Glomerular visceral epithelial cell (primary cell): Measurements from ENCODE around the gene VKORC1L1.
A peak's percentile ranks its signal among the peaks of the same experiment; 100 is the strongest.
"Not testable (repeated sequence)": the region's sequence is repeated elsewhere in the genome, so short reads cannot be mapped to it uniquely, and the experiment has no call there.

ENCODE experiments used
- DNase-seq: peaks from one replicate; pipeline ENCODE4 v3.0.0-alpha.2; 2016; ENCODE audit errors: extremely low spot score

Gene VKORC1L1

DNA sequence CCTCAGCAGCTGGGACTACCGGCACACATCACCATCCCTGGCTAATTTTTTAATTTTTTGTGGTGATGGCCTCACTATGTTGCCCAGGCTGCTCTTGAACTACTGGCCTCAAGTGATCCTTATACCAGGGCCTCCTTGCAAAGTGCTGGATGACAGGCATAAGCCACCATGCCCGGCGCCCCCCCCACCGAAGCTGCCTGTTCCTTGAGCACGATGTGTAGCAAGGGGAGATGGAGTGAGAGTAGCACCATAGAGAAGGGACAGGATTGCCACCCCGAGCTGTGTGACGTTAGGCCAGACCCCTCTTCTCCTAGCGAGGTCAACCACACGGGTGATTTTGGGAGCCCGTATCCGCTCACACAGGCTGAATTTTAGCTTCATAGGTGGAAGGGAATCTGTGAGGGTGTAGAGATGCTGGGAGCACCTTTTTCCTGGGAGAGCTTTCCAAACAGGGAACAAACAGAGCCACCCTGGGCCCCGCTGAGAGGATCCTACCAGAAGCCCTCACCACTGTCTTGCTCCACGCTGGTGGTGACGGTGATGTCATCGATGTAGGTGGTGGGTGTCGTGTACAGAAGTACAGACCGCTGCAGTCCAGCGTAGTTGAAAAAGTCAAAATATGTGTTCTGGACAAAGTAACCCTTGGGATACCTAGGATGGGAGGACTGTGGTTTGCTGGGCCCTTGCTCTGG lies 106.2 kb downstream of the VKORC1L1 start:
- no peak for DNase-seq

DNA sequence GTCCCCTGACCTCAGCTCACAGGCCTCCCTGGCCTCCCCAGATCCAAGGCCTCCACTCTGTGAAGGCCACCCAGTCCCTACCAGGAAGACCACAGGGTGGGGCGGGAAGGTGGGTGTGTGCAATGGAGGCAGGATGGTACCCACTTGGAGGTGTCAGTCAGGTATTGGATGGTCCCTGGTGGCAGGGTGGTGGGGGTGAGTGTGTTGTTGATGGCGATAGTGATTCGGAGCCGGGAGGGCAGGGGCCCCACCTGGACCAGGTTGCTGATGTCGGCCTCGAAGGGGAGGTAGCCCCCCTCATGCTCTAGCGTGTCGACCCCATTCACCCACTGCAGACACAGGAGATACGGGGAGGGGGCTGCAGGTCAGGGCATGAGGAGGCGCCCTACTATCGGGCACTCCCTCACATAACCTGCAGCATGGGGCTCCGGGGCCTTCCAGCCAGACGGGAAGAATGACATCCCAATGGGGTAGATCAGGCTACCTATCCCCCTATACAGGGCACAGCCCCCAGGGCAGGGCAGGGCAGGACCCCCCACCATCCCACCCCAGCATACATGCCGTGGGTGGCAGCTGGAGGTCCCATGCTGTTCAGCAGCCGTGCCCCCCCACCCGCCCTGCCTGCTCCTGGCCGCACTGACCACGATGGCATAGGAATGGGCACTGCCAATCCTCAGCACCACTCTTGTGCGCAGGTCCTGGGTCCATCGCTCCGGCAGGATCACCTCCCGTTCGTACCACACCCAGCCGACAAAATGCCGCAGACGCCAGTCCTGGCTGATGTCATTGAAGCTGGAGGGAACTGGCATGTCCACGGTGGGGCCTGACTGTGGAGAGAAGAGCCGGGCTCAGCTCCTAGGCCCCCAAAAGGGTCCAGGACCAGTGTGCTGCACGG lies 107.0 kb downstream of the VKORC1L1 start:
- DNase-seq, result no peak

DNA sequence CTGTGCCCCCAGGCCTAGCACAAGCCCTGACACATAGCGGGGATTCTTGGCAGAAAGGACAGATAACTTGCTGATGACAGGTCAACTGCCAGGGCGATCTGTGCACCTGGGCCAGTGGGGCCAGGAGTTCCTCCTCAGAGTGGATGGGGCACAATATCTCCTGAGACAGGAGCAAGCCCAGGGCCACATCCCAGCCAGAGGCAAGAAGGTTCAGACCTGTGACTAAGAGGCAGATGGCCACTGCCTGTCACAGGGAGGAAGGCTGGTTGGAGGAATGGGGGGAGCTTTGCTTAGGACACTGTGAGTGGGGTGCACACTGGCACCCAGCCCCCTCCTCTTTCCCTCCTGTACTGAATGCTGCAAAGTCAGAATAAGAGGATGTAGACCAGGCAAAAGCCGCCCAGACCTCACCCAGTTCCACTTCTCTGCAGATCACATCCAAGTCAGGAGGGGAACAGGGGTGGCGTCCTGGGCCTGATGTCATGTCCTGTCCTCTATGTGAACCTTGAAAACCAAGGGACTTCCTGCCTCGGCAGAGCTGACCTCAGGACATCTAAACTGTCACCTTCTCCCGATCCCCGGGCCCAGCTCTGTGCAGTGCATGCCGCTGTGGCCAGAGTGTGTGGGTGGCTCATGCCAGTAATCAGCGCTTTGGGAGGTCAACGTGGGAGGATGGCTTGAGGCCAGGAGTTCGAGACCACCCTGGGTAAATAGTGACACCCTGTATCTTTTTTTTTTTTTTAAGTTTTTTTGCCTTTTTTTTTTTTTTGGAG lies 107.8 kb downstream of the VKORC1L1 start:
- DNase-seq, result peak; percentile 20

DNA sequence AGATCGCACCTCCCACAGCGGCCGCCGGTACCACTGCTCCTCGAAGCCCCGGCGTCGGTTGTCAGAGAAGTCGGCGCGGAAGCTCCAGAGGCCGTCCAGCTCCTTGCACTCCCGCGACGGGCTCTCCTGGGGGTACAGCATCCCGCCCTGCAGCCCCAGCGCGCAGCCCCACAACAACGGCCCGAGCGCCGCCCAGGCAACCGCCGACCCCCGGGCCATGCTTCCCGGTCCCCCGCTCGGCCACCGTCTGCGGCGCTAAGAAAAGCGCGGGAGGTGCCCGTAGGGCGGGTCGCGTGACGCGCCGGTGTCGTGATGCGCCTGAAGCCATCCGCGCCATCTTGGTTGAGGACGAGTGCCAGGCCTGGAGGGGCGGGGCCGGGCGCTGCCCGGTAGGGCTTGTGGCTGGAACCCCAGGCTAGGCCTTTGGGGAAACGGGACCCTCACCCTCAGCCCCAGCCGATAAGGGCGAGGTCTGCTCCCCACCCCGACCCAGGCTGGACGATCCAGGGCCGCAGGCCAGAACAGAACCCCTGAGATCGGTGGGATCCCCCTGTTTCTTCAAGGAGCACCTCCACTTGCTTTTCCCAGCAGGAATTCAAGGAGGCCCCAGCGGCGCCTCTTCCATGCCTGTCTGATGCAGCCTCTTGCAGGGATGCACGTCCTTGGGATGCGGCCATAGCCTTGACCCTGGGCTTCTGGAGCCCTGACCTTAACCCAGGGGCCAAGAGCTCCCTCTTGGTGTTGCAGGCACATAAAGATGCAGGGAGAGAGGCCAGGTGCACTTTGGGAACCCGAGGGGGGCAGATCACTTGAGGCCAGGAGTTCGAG lies 109.3 kb downstream of the VKORC1L1 start, which contains the start of gene GUSB:
Gene GUSB (minus strand): TSS at position 249 of the 828 bp plus-strand sequence. CDS start 30 bp downstream, at position 219.
- peak; percentile 84 for DNase-seq

DNA sequence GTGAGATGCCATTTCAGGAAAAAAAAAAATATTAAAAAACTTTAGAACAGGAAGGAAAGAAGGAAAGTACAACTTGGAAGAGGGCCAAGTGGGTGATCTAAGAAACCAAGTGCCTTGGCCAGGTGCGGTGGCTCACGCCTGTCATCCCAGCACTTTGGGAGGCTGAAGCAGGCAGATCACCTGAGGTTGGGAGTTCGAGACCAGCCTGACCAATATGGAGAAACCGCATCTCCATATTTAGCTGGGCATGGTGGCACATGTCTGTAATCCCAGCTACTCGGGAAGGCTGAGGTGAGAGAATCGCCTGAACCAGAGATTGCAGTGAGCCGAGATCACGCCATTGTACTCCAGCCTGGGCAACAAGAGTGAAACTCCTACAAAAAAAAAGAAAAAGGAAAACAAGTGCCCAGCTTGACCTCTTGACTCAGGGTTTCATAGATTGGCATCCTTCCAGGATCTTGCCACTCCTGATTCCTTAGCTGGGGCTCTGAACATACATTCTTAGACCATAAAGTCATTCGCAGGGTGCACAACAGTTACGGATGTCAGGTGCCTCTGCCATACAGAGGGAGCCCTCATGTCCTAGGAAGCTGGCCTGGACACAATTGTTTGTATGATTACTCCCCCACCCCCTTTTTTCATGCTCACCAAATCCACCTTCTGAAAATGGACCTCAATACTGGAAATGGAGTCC lies 111.2 kb downstream of the VKORC1L1 start:
- DNase-seq, result peak; percentile 82

DNA sequence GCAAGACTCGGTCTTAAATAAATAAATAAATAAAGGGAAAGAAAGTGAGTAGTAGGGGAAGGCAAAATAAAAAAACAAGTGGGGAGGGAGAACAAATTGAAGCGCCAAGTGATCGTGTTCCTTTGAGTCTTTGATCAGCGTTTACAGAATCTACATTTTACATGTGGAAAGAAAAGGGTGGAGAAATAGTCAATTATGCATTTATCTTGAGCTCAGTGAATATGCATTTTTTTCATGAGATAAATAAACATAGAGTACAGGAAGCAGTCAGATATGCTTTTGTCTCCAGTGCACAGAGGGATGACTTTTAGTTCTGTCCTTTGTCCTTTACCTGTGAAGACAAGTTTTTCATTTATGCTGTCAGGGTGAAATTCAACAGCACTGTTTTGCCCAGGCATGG lies 115.2 kb downstream of the VKORC1L1 start:
- DNase-seq, result no peak

DNA sequence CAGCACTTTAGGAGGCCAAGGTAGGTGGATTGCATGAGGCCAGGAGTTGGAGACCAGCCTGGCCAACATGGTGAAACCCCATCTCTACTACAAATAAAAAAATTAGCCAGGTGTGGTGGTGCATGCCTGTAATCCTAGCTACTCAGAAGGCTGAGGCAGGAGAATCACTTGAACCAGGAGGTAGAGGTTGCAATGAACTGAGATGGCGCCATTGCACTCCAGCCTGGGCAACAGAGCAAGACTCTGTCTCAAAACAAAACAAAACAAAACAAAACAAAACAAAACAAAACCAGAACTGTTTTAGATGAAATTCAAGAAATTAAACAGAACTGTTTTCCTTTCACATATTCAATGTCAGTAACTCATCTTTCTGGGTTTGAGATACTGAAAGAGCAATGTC lies 115.6 kb downstream of the VKORC1L1 start:
- DNase-seq, result not testable (repeated sequence)

DNA sequence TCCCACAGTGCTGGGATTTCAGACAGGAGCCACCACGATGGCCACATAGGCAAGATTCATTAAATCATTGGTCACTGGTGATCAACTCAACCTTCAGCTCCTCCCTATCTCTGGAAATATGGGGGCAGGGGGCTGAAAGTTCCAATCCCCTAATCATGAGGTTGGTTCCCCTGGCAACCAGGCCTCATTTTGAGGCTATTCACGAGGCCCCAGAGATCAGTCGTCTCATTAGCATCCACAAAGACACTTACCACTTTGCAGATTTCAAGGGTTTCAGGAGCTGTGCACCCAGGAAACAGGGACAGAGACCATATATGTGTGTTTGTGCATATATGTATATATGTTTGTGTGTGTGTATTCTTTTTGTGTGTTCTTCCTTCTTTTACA lies 116.8 kb downstream of the VKORC1L1 start:
- DNase-seq, result no peak

DNA sequence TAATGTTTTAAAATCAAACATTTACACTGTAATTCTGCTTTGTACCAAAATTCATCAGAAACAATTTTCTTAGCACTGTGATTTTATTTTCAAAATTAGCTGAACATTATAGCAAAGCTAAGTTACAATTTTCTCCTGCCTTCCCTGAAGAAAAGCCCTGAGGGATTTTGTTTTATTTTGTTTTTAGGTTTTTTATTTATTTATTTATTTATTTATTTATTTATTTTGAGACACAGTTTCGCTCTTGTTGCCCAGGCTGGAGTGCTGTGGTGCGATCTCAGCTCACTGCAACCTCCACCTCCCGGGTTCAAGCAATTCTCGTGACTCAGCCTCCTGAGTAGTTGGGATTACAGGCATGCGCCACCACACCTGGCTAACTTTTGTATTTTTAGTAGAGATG lies 119.0 kb downstream of the VKORC1L1 start:
- DNase-seq, result not testable (repeated sequence)

DNA sequence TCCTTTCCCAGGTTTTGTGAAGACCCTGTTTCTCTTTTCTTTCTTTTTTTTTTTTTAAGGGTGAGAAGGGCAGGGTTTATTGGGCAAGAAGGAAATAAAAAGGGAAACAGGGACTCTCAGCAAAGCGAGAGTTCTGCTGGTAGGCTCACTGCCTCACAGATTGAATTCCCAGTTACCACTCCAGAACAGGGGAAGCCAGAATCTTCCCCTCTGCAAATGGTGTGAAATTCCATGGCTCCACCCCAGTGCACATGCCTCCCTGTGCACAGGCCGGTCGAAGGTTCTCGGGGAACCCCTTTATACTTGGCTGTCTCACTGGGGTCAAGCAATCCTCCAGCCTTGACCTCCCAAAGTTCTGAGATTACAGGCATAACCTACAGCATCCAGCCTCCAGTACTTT lies 119.7 kb downstream of the VKORC1L1 start:
- no peak for DNase-seq

DNA sequence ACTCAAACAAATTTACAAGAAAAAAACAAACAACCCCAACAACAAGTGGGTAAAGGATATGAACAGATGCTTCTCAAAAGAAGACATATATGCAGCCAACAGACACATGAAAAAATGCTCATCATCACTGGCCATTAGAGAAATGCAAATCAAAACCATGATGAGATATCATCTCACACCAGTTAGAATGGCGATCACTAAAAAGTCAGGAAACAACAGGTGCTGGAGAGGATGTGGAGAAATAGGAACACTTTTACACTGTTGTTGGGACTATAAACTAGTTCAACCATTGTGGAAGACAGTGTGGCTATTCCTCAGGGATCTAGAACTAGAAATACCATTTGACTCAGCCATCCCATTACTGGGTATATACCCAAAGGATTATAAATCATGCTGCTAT lies 122.1 kb downstream of the VKORC1L1 start:
- DNase-seq, result not testable (repeated sequence)

DNA sequence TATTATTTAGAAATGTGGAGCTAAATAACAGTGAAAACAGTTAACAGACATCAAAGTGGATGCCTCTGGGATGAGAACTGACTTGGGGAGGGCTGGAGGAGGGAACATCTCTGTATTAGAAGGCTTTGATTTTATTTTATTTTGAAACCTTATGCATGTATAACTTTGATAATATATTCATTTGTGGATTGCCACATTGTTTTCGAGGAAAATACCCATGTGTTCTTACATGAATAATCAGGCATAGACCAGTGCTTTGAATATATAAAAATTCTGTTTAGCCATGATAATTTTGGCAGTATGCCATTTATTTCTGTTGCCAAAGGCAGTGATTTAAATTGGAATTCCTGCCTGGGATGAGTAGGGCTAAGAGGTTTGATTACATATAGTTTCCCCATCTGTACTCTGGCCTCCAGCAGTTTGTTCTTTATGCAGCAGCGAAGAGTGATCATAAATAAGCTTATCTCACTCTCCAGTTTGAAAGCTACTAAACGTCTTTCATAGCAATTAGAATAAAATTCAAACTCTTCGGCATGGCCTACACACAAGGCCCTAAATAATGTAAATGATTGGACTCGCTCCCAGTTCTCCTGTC lies 128.0 kb downstream of the VKORC1L1 start:
- not testable (repeated sequence) for DNase-seq

DNA sequence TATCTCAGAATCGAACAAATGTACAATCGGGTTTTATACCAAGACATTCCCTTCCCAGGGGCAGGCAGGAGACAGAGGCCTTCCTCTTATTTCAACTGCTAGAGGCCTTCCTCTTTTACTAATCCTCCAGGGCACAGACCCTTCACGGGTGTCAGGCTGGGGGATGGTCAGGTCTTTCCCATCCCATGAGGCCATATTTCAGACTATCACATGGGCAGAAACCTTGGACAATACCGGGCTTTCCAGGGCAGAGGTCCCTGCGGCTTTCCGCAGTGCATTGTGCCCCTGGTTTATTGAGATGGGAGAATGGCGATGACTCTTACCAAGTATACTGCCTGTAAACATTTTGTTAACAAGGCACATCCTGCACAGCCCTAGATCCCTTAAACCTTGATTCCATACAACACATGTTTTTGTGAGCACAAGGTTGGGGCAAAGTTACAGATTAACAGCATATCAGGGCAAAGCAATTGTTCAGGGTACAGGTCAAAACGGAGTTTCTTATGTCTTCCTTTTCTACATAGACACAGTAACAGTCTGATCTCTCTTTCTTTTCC lies 132.3 kb downstream of the VKORC1L1 start:
- DNase-seq, result not testable (repeated sequence)

DNA sequence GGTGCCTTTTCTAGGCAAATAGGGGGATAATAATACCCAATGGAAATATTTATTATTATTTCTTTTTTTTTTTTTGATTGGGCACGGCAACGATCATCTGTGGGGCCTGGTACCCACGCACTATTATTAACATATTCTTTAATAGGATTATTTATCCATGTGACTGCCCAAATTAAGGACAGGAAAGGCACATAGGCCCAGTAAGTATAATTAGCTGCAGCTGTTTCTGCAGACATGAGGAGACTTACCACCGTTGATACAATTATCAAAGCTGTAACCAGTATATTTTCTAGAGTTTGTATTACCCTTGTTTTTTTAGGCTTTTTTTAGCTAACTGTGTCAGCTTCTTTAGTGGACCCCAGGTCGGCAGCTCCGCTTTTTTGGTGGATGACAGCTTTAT lies 134.4 kb downstream of the VKORC1L1 start:
- no peak for DNase-seq
